GM18505 (cell line): ENCODE measurements around the gene SNAPC2.
A peak's percentile ranks its signal among the peaks of the same experiment; 100 is the strongest.

Experiments
- ATAC-seq: cut with Tn5 transposase; IDR thresholded peaks from one replicate; pipeline ENCODE4 v1.9.1; 2021; ENCODE audit not compliant: unreplicated experiment
- POLR2A ChIP-seq: IDR thresholded peaks from 4 replicates; pipeline ENCODE4 v1.6.1; 2011; ENCODE audit warnings: borderline replicate concordance; ENCODE audit not compliant: insufficient read depth, insufficient read length; ENCODE audit errors: extremely low read depth

SNAPC2 gene

GRCh38 chr19:7900401-7900870, 19.7 kb upstream of the SNAPC2 start:
- no peak for ATAC-seq
- TF ChIP-seq POLR2A: no peak

DNA sequence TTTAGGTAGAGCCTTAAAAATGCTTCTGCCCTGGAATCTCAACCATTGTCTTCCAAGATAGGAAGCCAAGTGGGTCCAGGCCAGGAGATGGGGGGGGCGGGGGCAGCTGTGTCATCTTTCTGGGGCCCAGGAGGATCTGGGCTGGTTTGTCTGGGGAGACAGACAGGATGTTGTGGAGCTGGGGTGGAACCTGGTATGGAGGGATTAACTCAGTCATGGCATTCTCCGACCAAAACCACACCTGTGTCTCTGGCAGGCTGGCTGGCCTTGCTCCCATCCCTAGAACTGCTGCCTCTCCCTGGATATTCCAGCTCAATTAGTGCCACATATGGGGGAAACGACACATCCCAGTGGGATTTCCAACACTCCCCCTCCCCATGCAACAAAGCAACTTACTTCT, 19.2 kb upstream of the SNAPC2 start:
- ATAC-seq: no peak
- no peak for TF ChIP-seq POLR2A

DNA sequence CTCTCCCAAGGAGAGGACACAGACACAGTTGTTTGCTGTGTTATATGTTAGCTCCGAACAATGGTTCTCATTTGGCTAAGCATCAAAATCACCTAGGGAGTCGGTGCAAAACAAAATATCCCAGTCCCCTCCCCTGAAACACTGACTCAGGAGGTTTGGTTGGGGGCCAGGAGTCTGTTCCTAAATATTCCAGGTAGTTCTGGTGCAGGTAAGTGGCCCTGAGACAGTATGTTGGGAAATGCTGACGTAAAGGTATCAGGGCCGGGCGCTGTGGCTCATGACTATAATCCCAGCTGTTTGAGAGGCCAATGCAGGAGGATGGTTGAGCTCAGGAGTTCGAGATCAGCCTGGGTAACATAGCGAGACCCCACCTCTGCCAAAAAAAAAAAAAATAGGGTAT, 18.8 kb upstream of the SNAPC2 start:
- ATAC-seq: no peak
- no peak for TF ChIP-seq POLR2A

DNA sequence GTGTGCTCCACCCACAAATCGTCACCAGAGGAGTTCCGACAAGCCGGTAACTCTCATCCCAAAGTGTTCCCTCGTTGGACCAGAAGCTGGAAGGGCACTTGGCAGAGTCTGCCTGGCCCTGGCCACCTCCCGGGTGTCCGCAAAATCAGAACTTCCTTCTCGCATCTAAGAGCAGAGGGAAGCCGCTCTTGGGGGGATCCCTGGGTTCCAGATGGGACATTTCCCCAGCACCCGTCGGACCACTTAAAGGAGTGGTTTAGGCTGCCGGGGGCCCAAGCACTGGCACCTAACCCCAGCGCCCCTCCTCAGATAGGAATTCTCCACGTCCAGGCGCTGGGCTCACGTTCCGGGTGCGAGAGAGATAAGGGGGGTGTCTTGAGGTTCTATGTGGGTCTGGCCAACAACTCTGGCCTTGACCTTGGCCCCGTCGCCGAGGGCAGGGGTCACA, 17.3 kb upstream of the SNAPC2 start:
- peak; percentile 2 for ATAC-seq
- TF ChIP-seq POLR2A: no peak

DNA sequence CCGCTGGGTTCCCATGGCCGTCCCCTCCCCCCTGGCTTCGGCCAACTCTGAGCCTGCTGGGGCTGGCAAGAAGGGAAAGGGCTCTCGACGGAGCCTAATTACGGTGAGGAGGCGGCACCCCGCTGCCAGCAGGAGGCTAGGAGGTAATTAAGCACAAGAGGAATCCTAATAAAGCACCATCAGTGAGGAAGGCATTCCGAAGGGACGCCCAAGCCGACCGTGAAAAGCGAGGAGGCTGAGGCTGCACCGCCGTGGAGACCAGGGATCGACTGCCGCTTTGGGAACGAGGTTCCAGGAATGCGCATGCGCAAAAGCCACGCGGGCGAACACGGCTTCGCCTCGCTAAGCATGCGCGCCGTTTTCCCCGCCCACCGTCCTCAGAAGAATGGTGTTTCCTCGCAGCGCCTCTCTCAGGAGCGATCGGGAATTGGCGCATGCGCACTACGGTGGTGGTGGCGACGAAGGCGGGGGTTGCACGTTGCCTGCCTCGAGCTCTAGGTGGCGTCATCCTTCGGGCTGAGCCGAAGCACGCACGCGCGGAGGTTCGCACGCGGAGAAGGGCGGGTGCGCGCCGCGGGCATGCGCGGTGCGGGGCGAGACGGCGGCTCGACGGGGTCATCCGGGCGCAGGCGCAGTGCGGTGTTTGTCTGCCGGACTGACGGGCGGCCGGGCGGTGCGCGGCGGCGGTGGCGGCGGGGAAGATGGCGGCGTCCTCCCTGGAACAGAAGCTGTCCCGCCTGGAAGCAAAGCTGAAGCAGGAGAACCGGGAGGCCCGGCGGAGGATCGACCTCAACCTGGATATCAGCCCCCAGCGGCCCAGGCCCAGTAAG, 16.7 kb upstream of the SNAPC2 start, which contains the start of gene MAP2K7:
Gene MAP2K7 (plus strand): TSS at position 634 of the 830 bp plus-strand sequence. CDS start 68 bp downstream, at position 702.
- peak; percentile 89 for TF ChIP-seq POLR2A
- ATAC-seq: peak; percentile 74

GRCh38 chr19:7904074-7905020, 15.8 kb upstream of the SNAPC2 start:
- no peak for TF ChIP-seq POLR2A
- ATAC-seq: peak; percentile 33

- TF ChIP-seq POLR2A: no peak
- ATAC-seq: no peak
These were observed 14.9 kb upstream of the SNAPC2 start for GRCh38 chr19:7905268-7905667.

DNA sequence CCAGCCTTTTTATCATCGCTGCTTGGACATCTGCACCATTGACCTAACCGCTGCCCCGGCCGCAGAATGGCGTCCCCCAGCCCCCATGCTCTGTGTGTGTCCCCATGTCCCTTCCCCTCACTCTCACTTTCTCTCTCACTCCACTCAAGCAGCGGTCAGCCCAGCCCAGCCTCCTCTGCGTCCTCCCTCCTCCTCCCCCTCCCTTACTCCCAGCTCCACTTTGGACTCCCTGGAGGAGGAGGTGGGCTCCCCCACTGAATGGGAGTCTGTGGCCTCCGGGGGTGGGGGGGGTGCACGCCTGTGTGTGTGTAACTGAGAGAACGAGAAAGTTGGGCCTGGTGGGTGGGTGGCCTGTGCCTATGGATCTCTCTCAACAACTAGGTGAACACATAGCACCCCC, 14.3 kb upstream of the SNAPC2 start:
- no peak for ATAC-seq
- TF ChIP-seq POLR2A: no peak

- no peak for ATAC-seq
- TF ChIP-seq POLR2A: no peak
These were observed 13.0 kb upstream of the SNAPC2 start for GRCh38 chr19:7907122-7907521.

DNA sequence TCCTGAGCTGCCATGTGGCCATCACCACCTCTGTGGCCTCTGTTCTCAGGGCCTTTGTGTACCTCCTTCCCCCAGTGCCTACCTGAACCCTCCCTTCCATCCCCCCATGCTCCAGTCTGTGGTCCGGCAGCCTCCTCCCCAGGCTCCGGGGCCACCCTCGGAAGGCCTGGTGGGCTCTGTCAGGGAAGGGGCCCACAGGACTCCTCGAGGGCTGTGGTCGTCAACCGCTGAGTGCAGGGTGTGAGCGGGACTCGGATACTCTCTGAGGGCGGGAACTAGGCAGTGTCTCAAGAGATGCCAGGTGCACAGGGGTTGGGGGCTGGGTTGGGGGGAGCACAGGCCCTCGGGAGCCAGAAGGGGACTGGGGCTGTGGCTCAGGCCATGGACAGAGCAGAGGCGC, 12.6 kb upstream of the SNAPC2 start:
- TF ChIP-seq POLR2A: no peak
- no peak for ATAC-seq

GRCh38 chr19:7908078-7908699, 11.9 kb upstream of the SNAPC2 start:
- ATAC-seq: no peak
- no peak for TF ChIP-seq POLR2A

GRCh38 chr19:7908742-7909461, 11.2 kb upstream of the SNAPC2 start:
- ATAC-seq: no peak

DNA sequence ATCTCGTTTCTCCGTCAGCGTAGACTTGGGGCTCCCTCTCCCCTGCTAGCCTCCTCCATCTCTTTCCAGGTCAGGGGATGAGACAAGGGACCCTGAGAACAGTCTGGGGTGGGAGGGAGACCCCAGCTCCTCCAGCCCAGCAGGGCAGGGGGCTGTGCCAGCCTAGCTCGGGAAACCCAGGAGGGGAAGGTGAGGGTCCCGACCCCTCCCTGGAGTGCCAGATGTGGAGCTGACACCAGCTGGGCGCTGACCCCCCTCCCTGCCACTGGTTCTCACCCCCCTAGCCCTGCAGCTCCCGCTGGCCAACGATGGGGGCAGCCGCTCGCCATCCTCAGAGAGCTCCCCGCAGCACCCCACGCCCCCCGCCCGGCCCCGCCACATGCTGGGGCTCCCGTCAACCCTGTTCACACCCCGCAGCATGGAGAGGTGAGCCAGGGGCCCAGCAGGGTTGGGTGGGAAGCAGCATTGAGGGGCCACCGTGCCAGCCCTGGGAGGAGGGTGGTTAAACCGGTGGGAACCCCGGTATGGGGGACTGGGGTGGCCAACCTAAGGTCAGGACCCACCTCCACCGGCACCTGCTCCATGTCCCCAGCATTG, 10.6 kb upstream of the SNAPC2 start:
- TF ChIP-seq POLR2A: no peak
- ATAC-seq: no peak

More at GRCh38 chr19:7908742-7909461, 11.2 kb upstream of the SNAPC2 start:
- no peak for TF ChIP-seq POLR2A
